Bronchial epithelial cell (primary cell): Measurements from ENCODE around the gene IGF1R. TPM values are rescaled to one million over a fixed set of nuclear protein-coding genes. Genes with fewer than 3 reads are reported as not detected.

Source experiments
- DNase-seq: peaks from one replicate; pipeline ENCODE4 v3.0.0-alpha.2; 2010; ENCODE audit warnings: low read depth
- FAIRE-seq: peaks from 2 replicates; lab custom pipeline; 2011; peaks lifted over from hg19 to GRCh38; lab: Jason Lieb, UNC
- H3K27me3 ChIP-seq: 2 replicates; pipeline ENCODE4 v1.5.1; 2011; ENCODE audit warnings: low read length; ENCODE audit not compliant: control insufficient read depth, insufficient read depth
- H3K36me3 ChIP-seq: 2 replicates; pipeline ENCODE4 v1.5.1; 2011; ENCODE audit warnings: low read length; ENCODE audit not compliant: control insufficient read depth, insufficient read depth
- H3K4me3 ChIP-seq: 2 replicates; pipeline ENCODE4 v1.5.1; 2011; ENCODE audit warnings: mild to moderate bottlenecking, low read depth, low read length, control low read depth
- total RNA-seq: library from RNA; depleted of rRNA; stranded (reverse); fragments of >200 nt; gene quantifications from 2 replicates; pipeline ENCODE4 v1.2.1, GENCODE V29; 2014
- TF ChIP-seq, protein P1 (sequence below): IDR thresholded peaks from 2 replicates; pipeline ENCODE4 v1.5.1; 2011; ENCODE audit warnings: mild to moderate bottlenecking, moderate library complexity, low read length, control low read depth, inconsistent platforms; ENCODE audit not compliant: insufficient read depth, severe bottlenecking

Gene IGF1R
- total RNA-seq, 1 donor from 2014 or later: 39.5 TPM

DNA sequence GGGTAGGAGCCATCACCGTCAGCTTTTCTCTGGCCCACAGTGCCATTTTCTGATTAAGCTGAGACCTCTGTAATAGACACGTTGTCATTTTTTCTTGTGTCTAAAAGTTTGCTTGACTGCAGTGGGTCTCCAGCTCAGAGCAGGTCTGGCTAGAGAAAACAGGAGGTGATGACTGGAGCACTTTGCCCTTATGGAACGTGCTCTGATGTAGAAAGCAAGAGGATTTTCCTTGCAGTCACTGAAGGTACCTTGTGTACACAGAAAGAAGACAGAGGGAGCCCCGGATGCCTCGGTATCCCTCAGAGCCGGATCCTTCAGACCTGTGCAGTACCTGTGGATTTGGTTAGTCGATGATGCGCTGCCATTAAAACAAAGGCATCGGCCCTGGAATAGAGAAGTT, 76.2 kb downstream of the IGF1R start:
- FAIRE-seq: no peak
- no peak for DNase-seq
- TF ChIP-seq, protein P1, sequence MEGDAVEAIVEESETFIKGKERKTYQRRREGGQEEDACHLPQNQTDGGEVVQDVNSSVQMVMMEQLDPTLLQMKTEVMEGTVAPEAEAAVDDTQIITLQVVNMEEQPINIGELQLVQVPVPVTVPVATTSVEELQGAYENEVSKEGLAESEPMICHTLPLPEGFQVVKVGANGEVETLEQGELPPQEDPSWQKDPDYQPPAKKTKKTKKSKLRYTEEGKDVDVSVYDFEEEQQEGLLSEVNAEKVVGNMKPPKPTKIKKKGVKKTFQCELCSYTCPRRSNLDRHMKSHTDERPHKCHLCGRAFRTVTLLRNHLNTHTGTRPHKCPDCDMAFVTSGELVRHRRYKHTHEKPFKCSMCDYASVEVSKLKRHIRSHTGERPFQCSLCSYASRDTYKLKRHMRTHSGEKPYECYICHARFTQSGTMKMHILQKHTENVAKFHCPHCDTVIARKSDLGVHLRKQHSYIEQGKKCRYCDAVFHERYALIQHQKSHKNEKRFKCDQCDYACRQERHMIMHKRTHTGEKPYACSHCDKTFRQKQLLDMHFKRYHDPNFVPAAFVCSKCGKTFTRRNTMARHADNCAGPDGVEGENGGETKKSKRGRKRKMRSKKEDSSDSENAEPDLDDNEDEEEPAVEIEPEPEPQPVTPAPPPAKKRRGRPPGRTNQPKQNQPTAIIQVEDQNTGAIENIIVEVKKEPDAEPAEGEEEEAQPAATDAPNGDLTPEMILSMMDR: no peak
- Histone ChIP-seq H3K27me3 (no peaks in the 10 kb centered on the region), H3K4me3 (no peak overlapping the region), H3K36me3 (no peaks in the 10 kb centered on the region)

DNA sequence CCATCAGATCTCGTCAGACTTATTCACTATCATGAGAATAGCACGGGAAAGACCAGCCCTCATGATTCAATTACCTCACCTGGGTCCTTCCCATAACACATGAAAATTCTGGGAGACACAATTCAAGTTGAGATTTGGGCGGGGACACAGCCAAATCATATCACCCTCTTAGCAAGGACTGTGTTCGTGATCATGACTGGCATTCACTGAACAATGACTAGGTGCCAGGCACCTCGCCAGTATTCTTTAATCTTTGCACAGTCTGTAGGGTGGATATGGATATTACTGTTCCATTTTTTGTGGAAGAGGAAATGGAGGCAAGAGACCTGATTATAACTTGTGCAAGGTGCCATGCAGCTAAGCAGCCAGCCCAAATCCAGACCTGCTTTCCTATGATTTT, 77.5 kb downstream of the IGF1R start:
- no peak overlapping the region for H3K4me3 ChIP-seq
- no peaks in the 10 kb centered on the region for H3K36me3 ChIP-seq
- FAIRE-seq: no peak
- peak; percentile 66 for DNase-seq
- TF ChIP-seq, protein P1: no peak
- no peaks in the 10 kb centered on the region for H3K27me3 ChIP-seq

DNA sequence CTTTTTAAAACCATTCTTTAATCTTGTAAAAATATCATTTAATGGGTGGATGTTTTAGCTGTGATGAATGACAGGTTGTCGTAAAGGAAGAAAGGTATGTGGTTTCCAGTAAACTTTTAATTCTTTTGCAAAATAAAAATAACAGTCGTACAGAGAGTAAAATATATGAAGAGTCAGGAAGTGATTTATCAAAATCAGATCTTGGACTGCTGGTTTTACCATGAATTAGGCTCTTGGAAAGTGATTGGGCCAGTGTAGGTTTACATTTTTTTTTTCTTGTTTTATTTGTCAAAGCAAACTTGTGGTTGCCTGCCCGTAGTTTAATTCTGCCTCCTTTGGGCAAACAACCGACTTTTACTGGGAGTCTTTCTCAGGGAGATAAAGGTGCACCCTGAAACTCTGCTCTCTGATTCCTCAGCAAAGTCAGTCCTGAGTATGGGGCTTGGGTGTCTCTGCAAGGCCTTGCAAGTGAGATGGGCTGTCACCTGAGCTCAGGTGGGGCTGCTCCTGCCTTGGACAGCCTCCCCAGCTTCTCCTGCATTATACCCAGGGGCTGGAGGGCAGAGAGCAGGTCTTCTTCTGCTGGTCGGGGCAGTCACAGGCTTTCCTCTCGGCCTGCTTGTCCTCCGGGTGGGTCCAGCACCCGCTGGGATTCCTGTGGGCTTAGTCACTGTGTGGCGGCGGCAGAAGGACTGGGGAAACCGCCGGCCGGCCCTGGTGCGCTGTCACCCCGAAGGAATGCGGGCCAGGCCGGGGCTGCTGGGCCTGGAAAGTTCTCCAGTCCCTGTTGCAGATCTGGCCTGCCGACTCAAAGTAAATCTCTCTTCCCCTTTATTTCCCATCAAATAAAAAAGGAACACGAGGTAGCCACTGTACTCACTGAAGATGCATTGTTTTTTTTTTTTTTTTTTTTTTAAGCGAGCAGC, 79.0 kb downstream of the IGF1R start:
- TF ChIP-seq, protein P1: no peak
- peak; percentile 88 for DNase-seq
- no peak for FAIRE-seq
- Histone ChIP-seq H3K4me3 (no peak overlapping the region), H3K36me3 (no peaks in the 10 kb centered on the region), H3K27me3 (no peaks in the 10 kb centered on the region)

DNA sequence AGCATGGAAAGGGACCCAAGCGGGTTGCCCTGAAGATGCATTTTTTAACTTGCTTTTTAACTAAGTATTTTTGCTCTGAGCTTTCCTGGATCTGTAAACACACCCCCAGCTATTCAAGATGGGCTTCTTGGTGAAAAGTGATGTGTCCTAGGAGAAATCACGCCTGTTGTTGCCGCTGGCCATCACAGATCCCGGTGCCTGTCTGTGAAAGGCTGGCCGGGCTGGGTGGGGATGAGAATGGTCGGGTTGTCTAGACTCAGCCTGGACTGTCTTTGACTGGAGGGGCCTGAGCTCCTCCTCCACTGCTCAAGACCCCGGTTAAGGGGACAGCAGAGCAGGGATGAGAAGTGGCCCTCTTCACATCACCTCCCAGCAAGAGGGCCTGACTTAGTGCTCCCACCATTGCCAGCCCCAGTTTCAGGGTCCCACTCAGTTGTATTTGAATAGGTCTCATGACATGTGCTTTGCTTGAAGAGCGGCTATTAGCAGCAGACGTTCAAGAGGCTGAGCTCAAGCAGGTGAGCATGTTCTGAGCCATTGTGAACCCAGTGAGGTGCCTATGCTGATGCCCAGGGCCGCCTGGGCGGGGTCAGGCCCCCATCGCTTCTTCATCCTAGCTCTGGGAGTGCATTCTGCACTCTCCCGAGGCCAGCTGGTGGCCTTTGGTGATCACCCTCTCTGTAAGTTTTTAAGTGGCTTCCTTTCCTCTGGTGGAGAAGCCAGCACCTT, 79.9 kb downstream of the IGF1R start:
- no peaks in the 10 kb centered on the region for H3K27me3 ChIP-seq
- no peaks in the 10 kb centered on the region for H3K36me3 ChIP-seq
- TF ChIP-seq, protein P1: no peak
- DNase-seq: no peak
- no peak for FAIRE-seq
- no peak overlapping the region for H3K4me3 ChIP-seq

DNA sequence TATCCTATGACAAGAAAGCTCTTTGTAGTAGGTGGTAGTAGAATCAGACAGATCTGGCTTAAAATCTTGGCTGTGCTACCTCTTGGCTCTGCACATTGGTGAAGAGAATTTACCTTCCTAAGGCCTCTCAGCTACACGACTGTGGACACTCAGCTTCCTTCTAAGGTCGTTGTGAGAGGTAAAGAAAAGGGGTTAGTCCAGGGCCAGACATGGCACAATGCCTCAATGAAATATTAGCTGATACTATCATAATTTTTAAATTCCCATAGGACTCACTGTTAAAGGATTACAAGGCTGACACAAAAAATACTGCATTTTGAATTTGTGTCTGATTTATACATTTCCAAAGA, 80.4 kb downstream of the IGF1R start:
- DNase-seq: no peak
- Histone ChIP-seq H3K36me3 (no peaks in the 10 kb centered on the region), H3K27me3 (no peaks in the 10 kb centered on the region), H3K4me3 (no peak overlapping the region)
- FAIRE-seq: no peak
- TF ChIP-seq, protein P1: no peak
